Measurements from ENCODE around the gene FOXD2. TPM values are rescaled to one million over a fixed set of nuclear protein-coding genes. Genes with fewer than 3 reads are reported as not detected.

The FOXD2 gene
- total RNA-seq, 1 experiment from 2014 or later, result 0.07 TPM

- Histone ChIP-seq H3K27me3 (ENCODE audit: low read length) (no peaks in the 10 kb centered on the region), H3K36me3 (ENCODE audit: insufficient read depth, low read length) (no peaks in the 10 kb centered on the region), H3K79me2 (ENCODE audit: low read length) (no peaks in the 10 kb centered on the region), H2AFZ (ENCODE audit: low read length) (no peak overlapping the region), H4K20me1 (ENCODE audit: insufficient read depth, low read depth, low read length) (no peaks in the 10 kb centered on the region), H3K27ac (ENCODE audit: low read length) (no peak overlapping the region), H3K9me2 (replicated peaks; ENCODE audit: insufficient read depth, low read length) (no peaks in the 10 kb centered on the region), H3K4me3 (ENCODE audit: low read length) (no peak overlapping the region), H3K9ac (ENCODE audit: low read length) (no peak overlapping the region), H3K9me3 (ENCODE audit: low read length) (no peaks in the 10 kb centered on the region), H3K4me1 (ENCODE audit: low read length) (no peaks in the 10 kb centered on the region), H3K4me2 (ENCODE audit: low read depth, low read length, poor library complexity, severe bottlenecking) (no peak overlapping the region)
- no peak for DNase-seq
Observed at GRCh38 chr1:47483651-47484050, 45.8 kb downstream of the FOXD2 start.

GRCh38 chr1:47485817-47486216 lies 48.0 kb downstream of the FOXD2 start:
- Histone ChIP-seq H3K27me3 (ENCODE audit: low read length) (no peaks in the 10 kb centered on the region), H3K27ac (ENCODE audit: low read length) (no peak overlapping the region), H2AFZ (ENCODE audit: low read length) (no peak overlapping the region), H3K36me3 (ENCODE audit: insufficient read depth, low read length) (no peaks in the 10 kb centered on the region), H3K4me1 (ENCODE audit: low read length) (no peaks in the 10 kb centered on the region), H3K4me2 (ENCODE audit: low read depth, low read length, poor library complexity, severe bottlenecking) (no peak overlapping the region), H3K4me3 (ENCODE audit: low read length) (no peak overlapping the region), H4K20me1 (ENCODE audit: insufficient read depth, low read depth, low read length) (no peaks in the 10 kb centered on the region), H3K79me2 (ENCODE audit: low read length) (no peaks in the 10 kb centered on the region), H3K9me2 (replicated peaks; ENCODE audit: insufficient read depth, low read length) (no peaks in the 10 kb centered on the region), H3K9me3 (ENCODE audit: low read length) (no peaks in the 10 kb centered on the region), H3K9ac (ENCODE audit: low read length) (no peak overlapping the region)
- DNase-seq, result no peak

GRCh38 chr1:47487332-47487731 lies 49.5 kb downstream of the FOXD2 start:
- Histone ChIP-seq H3K27ac (ENCODE audit: low read length) (no peak overlapping the region), H3K4me2 (ENCODE audit: low read depth, low read length, poor library complexity, severe bottlenecking) (no peak overlapping the region), H3K9me3 (ENCODE audit: low read length) (no peaks in the 10 kb centered on the region), H3K27me3 (ENCODE audit: low read length) (no peaks in the 10 kb centered on the region), H3K4me3 (ENCODE audit: low read length) (no peak overlapping the region), H3K79me2 (ENCODE audit: low read length) (no peaks in the 10 kb centered on the region), H3K36me3 (ENCODE audit: insufficient read depth, low read length) (no peaks in the 10 kb centered on the region), H4K20me1 (ENCODE audit: insufficient read depth, low read depth, low read length) (no peaks in the 10 kb centered on the region), H3K9me2 (replicated peaks; ENCODE audit: insufficient read depth, low read length) (no peaks in the 10 kb centered on the region), H3K9ac (ENCODE audit: low read length) (no peak overlapping the region), H2AFZ (ENCODE audit: low read length) (no peak overlapping the region), H3K4me1 (ENCODE audit: low read length) (no peaks in the 10 kb centered on the region)
- DNase-seq, result no peak

GRCh38 chr1:47487850-47488450 lies 50.1 kb downstream of the FOXD2 start:
- H3K79me2 ChIP-seq (ENCODE audit: low read length), result no peaks in the 10 kb centered on the region
- H3K36me3 ChIP-seq (ENCODE audit: insufficient read depth, low read length), result no peaks in the 10 kb centered on the region
- H3K27ac ChIP-seq (ENCODE audit: low read length), result no peak overlapping the region
- no peak overlapping the region for H2AFZ ChIP-seq (ENCODE audit: low read length)
- no peak for DNase-seq
- no peak overlapping the region for H3K9ac ChIP-seq (ENCODE audit: low read length)
- no peak overlapping the region for H3K4me3 ChIP-seq (ENCODE audit: low read length)
- H4K20me1 ChIP-seq (ENCODE audit: insufficient read depth, low read depth, low read length), result no peaks in the 10 kb centered on the region
- H3K4me2 ChIP-seq (ENCODE audit: low read depth, low read length, poor library complexity, severe bottlenecking), result no peak overlapping the region
- H3K27me3 ChIP-seq (ENCODE audit: low read length), result no peaks in the 10 kb centered on the region
- H3K4me1 ChIP-seq (ENCODE audit: low read length), result no peaks in the 10 kb centered on the region
- no peaks in the 10 kb centered on the region for H3K9me3 ChIP-seq (ENCODE audit: low read length)
- H3K9me2 ChIP-seq (replicated peaks; ENCODE audit: insufficient read depth, low read length), result no peaks in the 10 kb centered on the region

Other genes with a start within 250 kb of the FOXD2 start
- not detected in 2 replicates for gene PDZK1IP1, start 248.0 kb upstream of the FOXD2 start, total RNA-seq (2014; rRNA removed; shearing (Covaris generic); ENCODE audit: low replicate concordance)
- not detected in 2 replicates for gene TAL1, start 205.8 kb upstream of the FOXD2 start, total RNA-seq (2014; rRNA removed; shearing (Covaris generic); ENCODE audit: low replicate concordance)
- gene STIL, start 123.9 kb upstream of the FOXD2 start, total RNA-seq (2014; rRNA removed; shearing (Covaris generic); ENCODE audit: low replicate concordance), result 15.2 and 29.4 TPM in 2 replicates
- gene CMPK1, start 104.3 kb upstream of the FOXD2 start, total RNA-seq (2014; rRNA removed; shearing (Covaris generic); ENCODE audit: low replicate concordance), result 78.5 and 166 TPM in 2 replicates
- not detected in 2 replicates for gene FOXE3, start 21.8 kb upstream of the FOXD2 start, total RNA-seq (2014; rRNA removed; shearing (Covaris generic); ENCODE audit: low replicate concordance)

Measured in Karpas-422 (cell line).